Breast epithelium (tissue), 3 donors: Measurements from ENCODE around the gene IFT57.

Source experiments
- CTCF ChIP-seq, 3 donors: fragments of 450-650 bp; IDR thresholded peaks; one replicate each; pipeline ENCODE4 v1.5.1; 2016 to 2017; ENCODE audit warnings: antibody characterized with exemption in 3 of 3, mild to moderate bottlenecking in 3 of 3, moderate library complexity in 3 of 3
- POLR2A ChIP-seq: fragments of 450-650 bp; IDR thresholded peaks from one replicate; pipeline ENCODE4 v1.6.1; 2016; ENCODE audit warnings: antibody characterized with exemption, mild to moderate bottlenecking, moderate library complexity
- POLR2AphosphoS5 ChIP-seq, 3 donors: sonication (generic); formaldehyde crosslinking; IDR thresholded peaks; one replicate each; pipeline ENCODE4 v1.6.1; 2017; ENCODE audit warnings: antibody characterized with exemption in 3 of 3

- no peak for TF ChIP-seq CTCF (IDR thresholded peaks at IDR 0.05)
- no peak for TF ChIP-seq POLR2A
- no peak for TF ChIP-seq POLR2AphosphoS5 (IDR thresholded peaks at IDR 0.05)
Measured at GRCh38 chr3:108251265-108251664, 29.0 kb upstream of the IFT57 start.
